ENCODE data around the gene WFS1.

Gene WFS1

GRCh38 chr4:6224735-6225134, 44.9 kb upstream of the WFS1 start:
- TF ChIP-seq EGR1 (IDR thresholded peaks at IDR 0.05) (no peak), EP300 (IDR thresholded peaks at IDR 0.05; ENCODE audit: borderline replicate concordance) (no peak), RAD21 (IDR thresholded peaks at IDR 0.05; ENCODE audit: low read depth) (no peak), USF1 (IDR thresholded peaks at IDR 0.05) (no peak), TAF1 (IDR thresholded peaks at IDR 0.05; ENCODE audit: low read depth) (no peak), CREB1 (IDR thresholded peaks at IDR 0.05; ENCODE audit: low read depth) (no peak), MAX (IDR thresholded peaks at IDR 0.05) (no peak), NFIC (IDR thresholded peaks at IDR 0.05) (no peak), CEBPB (IDR thresholded peaks at IDR 0.05) (no peak), ZBTB7A (IDR thresholded peaks at IDR 0.05; ENCODE audit: low read depth) (no peak), TCF12 (IDR thresholded peaks at IDR 0.05; ENCODE audit: low read depth) (no peak), FOXM1 (IDR thresholded peaks at IDR 0.05; ENCODE audit: borderline replicate concordance, low read depth) (no peak), TEAD4 (IDR thresholded peaks at IDR 0.05) (no peak), YY1 (IDR thresholded peaks at IDR 0.05; ENCODE audit: low read depth) (no peak)
- TF ChIP-seq, protein P1, sequence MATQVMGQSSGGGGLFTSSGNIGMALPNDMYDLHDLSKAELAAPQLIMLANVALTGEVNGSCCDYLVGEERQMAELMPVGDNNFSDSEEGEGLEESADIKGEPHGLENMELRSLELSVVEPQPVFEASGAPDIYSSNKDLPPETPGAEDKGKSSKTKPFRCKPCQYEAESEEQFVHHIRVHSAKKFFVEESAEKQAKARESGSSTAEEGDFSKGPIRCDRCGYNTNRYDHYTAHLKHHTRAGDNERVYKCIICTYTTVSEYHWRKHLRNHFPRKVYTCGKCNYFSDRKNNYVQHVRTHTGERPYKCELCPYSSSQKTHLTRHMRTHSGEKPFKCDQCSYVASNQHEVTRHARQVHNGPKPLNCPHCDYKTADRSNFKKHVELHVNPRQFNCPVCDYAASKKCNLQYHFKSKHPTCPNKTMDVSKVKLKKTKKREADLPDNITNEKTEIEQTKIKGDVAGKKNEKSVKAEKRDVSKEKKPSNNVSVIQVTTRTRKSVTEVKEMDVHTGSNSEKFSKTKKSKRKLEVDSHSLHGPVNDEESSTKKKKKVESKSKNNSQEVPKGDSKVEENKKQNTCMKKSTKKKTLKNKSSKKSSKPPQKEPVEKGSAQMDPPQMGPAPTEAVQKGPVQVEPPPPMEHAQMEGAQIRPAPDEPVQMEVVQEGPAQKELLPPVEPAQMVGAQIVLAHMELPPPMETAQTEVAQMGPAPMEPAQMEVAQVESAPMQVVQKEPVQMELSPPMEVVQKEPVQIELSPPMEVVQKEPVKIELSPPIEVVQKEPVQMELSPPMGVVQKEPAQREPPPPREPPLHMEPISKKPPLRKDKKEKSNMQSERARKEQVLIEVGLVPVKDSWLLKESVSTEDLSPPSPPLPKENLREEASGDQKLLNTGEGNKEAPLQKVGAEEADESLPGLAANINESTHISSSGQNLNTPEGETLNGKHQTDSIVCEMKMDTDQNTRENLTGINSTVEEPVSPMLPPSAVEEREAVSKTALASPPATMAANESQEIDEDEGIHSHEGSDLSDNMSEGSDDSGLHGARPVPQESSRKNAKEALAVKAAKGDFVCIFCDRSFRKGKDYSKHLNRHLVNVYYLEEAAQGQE (IDR thresholded peaks at IDR 0.05; ENCODE audit: low read depth): no peak

- no peak for TF ChIP-seq FOXM1 (IDR thresholded peaks at IDR 0.05; ENCODE audit: borderline replicate concordance, low read depth)
- TF ChIP-seq, protein P1 (IDR thresholded peaks at IDR 0.05; ENCODE audit: low read depth): peak; percentile 90
Observed at GRCh38 chr4:6225469-6225868, 44.2 kb upstream of the WFS1 start.

DNA sequence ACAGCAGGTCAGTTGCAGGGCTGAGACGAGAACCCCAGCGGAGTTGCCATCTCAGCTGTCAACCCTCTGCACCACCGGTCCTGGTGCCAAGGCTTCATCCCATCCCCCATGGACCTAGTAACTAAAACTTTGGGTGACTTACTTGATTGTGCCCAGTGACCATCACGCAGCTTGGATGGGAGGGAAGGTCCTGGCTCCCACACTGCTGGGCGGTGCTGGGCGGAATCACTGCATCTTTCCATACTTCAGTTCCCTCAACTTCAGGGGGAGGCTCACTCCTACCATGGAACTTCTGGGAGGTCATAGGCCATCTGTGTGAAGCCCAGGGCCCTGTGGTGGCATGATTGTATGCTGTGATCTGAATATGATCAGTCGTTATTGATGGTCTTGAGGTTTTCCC, 43.1 kb upstream of the WFS1 start:
- TF ChIP-seq ZBTB7A (IDR thresholded peaks at IDR 0.05; ENCODE audit: low read depth): no peak

DNA sequence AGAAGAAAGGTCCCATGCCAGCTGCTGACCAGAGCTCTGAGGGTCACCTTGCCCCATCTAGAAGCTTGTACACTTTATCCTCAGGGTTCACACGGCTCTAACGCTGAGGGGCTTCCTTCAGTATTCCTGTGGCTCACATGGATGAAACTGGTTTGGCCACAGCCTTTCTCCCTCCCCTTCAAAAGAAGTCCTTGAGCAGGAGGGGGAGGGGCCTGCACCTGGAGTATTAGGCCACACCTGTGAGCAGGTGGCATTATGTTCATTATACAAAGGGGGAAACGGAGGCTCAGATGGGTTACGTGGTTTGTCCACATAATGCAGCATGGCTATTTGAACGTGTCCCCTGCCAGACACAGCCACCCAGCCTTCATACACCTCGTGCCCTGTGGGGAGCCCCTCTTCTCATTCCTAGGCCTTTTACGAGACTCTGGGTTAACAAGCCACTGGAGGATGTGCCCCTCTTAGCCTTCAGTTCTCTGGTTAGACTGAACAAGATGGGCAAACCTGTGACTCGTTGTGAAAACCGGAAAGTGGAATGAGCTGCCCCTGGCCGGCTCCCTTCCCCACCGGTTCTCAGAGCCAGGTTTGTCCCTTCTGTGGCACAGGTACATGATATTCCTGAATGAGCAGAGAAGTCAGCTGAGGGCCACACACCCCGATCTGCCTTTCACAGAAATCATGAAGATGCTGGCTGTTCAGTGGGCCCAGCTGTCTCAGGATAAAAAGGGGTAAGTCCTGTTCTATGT, 42.1 kb upstream of the WFS1 start:
- no peak for TF ChIP-seq NFIC (IDR thresholded peaks at IDR 0.05)
- no peak for TF ChIP-seq ZBTB7A (IDR thresholded peaks at IDR 0.05; ENCODE audit: low read depth)
- no peak for TF ChIP-seq FOXM1 (IDR thresholded peaks at IDR 0.05; ENCODE audit: borderline replicate concordance, low read depth)
- no peak for TF ChIP-seq RAD21 (IDR thresholded peaks at IDR 0.05; ENCODE audit: low read depth)
- TF ChIP-seq TCF12 (IDR thresholded peaks at IDR 0.05; ENCODE audit: low read depth): no peak
- TF ChIP-seq USF1 (IDR thresholded peaks at IDR 0.05): no peak
- TF ChIP-seq, protein P1 (IDR thresholded peaks at IDR 0.05; ENCODE audit: low read depth): no peak
- TF ChIP-seq CREB1 (IDR thresholded peaks at IDR 0.05; ENCODE audit: low read depth): no peak
- no peak for TF ChIP-seq EP300 (IDR thresholded peaks at IDR 0.05; ENCODE audit: borderline replicate concordance)
- TF ChIP-seq EGR1 (IDR thresholded peaks at IDR 0.05): no peak
- no peak for TF ChIP-seq CEBPB (IDR thresholded peaks at IDR 0.05)
- no peak for TF ChIP-seq YY1 (IDR thresholded peaks at IDR 0.05; ENCODE audit: low read depth)
- no peak for TF ChIP-seq MAX (IDR thresholded peaks at IDR 0.05)
- TF ChIP-seq TEAD4 (IDR thresholded peaks at IDR 0.05): no peak
